Esophagus mucosa (tissue), 1 donor: ENCODE measurements around the gene CENPV. TPM values are rescaled to one million over a fixed set of nuclear protein-coding genes. Genes with fewer than 3 reads are reported as not detected.
"Not testable (repeated sequence)": the region's sequence is repeated elsewhere in the genome, so short reads cannot be mapped to it uniquely, and the experiment has no call there.

Experiments
- ATAC-seq: fragments of 200-7000 bp; cut with Tn5 transposase; one replicate; pipeline ENCODE4 v1.9.1; 2020
- total RNA-seq: library from RNA; stranded (reverse); gene quantifications from one replicate; pipeline ENCODE4 v1.2.4, GENCODE V29; 2023
- donor health status: DM: yes; HTN: yes; CAD: no.

Gene CENPV
- total RNA-seq, 1 donor from 2014 or later, result 1.2 TPM

GRCh38 chr17:16312061-16312460, 41.2 kb downstream of the CENPV start:
- ATAC-seq, result not testable (repeated sequence)

- ATAC-seq, result no peak
Observed at GRCh38 chr17:16306211-16306610, 47.1 kb downstream of the CENPV start.

GRCh38 chr17:16304830-16305229, 48.4 kb downstream of the CENPV start:
- no peak for ATAC-seq

GRCh38 chr17:16302856-16303255, 50.4 kb downstream of the CENPV start:
- no peak for ATAC-seq

- no peak for ATAC-seq
Observed at GRCh38 chr17:16301963-16302855, 51.1 kb downstream of the CENPV start.

- no peak for ATAC-seq
Observed at GRCh38 chr17:16300554-16300953, 52.7 kb downstream of the CENPV start.

- ATAC-seq, result no peak
Observed at GRCh38 chr17:16298140-16298662, 55.1 kb downstream of the CENPV start.

- ATAC-seq, result no peak
Observed at GRCh38 chr17:16297367-16298139, 55.7 kb downstream of the CENPV start.

GRCh38 chr17:16296072-16296471, 57.2 kb downstream of the CENPV start:
- not testable (repeated sequence) for ATAC-seq

- ATAC-seq, result no peak
Observed at GRCh38 chr17:16294560-16294959, 58.7 kb downstream of the CENPV start.

GRCh38 chr17:16293931-16294330, 59.3 kb downstream of the CENPV start:
- no peak for ATAC-seq

Other genes starting within 250 kb of the CENPV start
- gene NCOR1, start 137.9 kb downstream of the CENPV start, total RNA-seq, result 71.0 TPM
- 18.9 TPM for gene PIGL, start 136.3 kb downstream of the CENPV start, total RNA-seq
- gene UBB, start 27.6 kb upstream of the CENPV start, total RNA-seq, result 475 TPM
- 2.7 TPM for gene TRPV2, start 62.1 kb upstream of the CENPV start, total RNA-seq
- gene LRRC75A, start 138.7 kb upstream of the CENPV start, total RNA-seq, result 0.08 TPM
- gene ZNF287, start 215.7 kb upstream of the CENPV start, total RNA-seq, result 1.9 TPM